GM19035 (cell line): ENCODE measurements around the gene ABCB11.
A peak's percentile ranks its signal among the peaks of the same experiment; 100 is the strongest.
"Not testable (repeated sequence)": the region's sequence is repeated elsewhere in the genome, so short reads cannot be mapped to it uniquely, and the experiment has no call there.

Experiments
- ATAC-seq: cut with Tn5 transposase; IDR thresholded peaks from one replicate; pipeline ENCODE4 v1.9.1; 2021; ENCODE audit not compliant: unreplicated experiment

The ABCB11 gene

DNA sequence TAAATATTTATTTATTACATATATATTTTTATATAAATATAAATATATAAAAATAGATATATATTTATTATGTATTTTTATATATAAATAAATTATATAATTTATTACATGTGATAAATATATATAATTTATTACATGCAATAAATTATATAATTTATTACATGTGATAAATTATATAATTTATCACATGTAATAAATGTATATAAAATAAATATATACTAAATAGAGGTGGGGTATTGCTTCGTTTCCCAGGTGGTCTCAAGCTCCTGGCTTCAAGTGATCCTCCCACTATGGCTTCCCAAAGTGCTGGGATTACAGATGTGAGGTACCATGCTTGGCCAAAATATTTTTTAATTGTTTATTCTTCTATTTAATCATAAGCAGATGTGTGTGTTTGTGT is 133.7 kb downstream of the ABCB11 start:
- no peak for ATAC-seq

GRCh38 chr2:168896783-168897182 is 134.3 kb downstream of the ABCB11 start:
- ATAC-seq = no peak

DNA sequence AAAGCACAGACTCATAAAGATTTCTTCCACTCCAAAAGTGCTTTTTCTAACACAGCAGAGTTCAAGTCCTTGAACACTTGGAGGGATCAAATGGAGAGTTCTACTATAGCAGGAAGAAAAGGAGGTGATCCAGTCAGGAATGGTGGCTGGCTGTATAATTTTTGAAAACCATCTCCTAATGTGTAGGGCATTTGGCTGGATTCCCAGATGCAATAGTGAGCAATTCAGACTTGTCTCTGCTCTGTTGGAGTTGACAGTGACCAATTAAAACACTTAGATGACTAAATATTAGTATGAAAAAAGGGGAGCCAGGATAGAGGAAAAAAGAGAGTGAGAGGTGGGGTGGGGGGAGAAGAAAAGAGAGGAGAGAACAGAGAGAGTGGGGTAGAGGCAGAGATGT is 135.4 kb downstream of the ABCB11 start:
- ATAC-seq = no peak

- no peak for ATAC-seq
Observed at GRCh38 chr2:168894720-168895119, 136.4 kb downstream of the ABCB11 start.

- ATAC-seq = no peak
Observed at GRCh38 chr2:168894101-168894500, 137.0 kb downstream of the ABCB11 start.

GRCh38 chr2:168892327-168892726 is 138.8 kb downstream of the ABCB11 start:
- ATAC-seq = no peak

- peak; percentile 100 for ATAC-seq
Observed at GRCh38 chr2:168890006-168890782, 140.9 kb downstream of the ABCB11 start, which contains the start of gene SPC25. Gene SPC25, minus strand, starts transcription at chr2:168890430. Its CDS starts 911 bp downstream, at chr2:168889519.

- no peak for ATAC-seq
Observed at GRCh38 chr2:168889635-168890005, 141.5 kb downstream of the ABCB11 start.

GRCh38 chr2:168884975-168885374 is 146.1 kb downstream of the ABCB11 start:
- ATAC-seq = no peak

- ATAC-seq = not testable (repeated sequence)
Observed at GRCh38 chr2:168882163-168882562, 149.0 kb downstream of the ABCB11 start.

DNA sequence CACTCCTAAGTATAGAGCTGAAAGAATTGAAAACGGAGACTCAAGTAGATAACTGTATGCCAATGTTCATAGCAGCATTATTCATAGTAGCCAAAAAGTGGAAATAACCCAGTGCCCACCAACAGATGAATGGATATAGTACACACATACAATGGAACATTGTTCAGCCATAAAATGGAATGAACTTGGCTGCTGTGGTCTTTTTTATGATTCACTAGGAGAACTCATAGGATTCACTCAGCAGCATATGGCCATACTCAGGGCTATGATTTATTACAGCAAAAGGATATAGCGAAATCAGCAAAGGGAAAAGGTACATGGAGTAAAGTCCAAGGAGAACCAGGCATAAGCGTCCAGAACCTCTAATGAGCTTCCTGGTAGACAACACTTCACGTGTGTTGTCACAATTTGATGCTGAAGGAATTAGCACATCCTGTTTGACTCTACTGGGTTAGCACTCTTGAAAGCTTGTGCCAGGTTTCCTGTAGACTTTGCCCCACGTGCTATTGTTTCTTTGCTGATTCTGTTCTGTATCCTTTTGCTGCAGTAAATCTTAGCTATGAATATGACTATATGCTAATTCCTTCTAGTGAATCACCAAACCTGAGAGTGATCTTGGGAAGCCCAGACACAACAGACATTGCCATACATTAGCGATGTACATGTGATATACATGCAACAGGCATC is 156.6 kb downstream of the ABCB11 start:
- no peak for ATAC-seq

DNA sequence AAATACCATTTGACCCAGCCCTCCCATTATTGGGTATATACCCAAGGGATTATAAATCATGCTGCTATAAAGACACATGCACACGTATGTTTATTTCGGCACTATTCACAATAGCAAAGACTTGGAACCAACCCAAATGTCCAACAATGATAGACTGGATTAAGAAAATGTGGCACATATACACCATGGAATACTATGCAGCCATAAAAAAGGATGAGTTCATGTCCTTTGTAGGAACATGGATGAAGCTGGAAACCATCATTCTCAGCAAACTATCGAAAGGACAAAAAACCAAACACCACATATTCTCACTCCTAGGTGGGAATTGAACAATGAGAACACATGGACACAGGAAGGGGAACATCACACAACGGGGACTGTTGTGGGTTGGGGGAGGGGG is 160.3 kb downstream of the ABCB11 start:
- not testable (repeated sequence) for ATAC-seq
